IPS-18a (cell line): ENCODE data around the gene PDK4.
"Not testable (repeated sequence)": the region's sequence is repeated elsewhere in the genome, so short reads cannot be mapped to it uniquely, and the experiment has no call there.

Experiments
- H3K27ac ChIP-seq: one replicate; pipeline ENCODE4 v1.5.1; 2013; ENCODE audit warnings: low read length
- H3K27me3 ChIP-seq: one replicate; pipeline ENCODE4 v1.6.1; 2013; ENCODE audit warnings: mild to moderate bottlenecking, low read length; ENCODE audit not compliant: control insufficient read depth, insufficient read depth
- H3K36me3 ChIP-seq: one replicate; pipeline ENCODE4 v1.6.1; 2013; ENCODE audit warnings: low read depth, low read length; ENCODE audit not compliant: control insufficient read depth
- H3K4me1 ChIP-seq: one replicate; pipeline ENCODE4 v1.6.1; 2013; ENCODE audit warnings: low read depth, low read length; ENCODE audit not compliant: control insufficient read depth
- H3K4me3 ChIP-seq: one replicate; pipeline ENCODE4 v1.5.1; 2013; ENCODE audit warnings: low read length
- H3K9ac ChIP-seq: one replicate; pipeline ENCODE4 v1.6.1; 2013; ENCODE audit warnings: mild to moderate bottlenecking, low read length, moderate library complexity
- H3K9me3 ChIP-seq: one replicate; pipeline ENCODE4 v1.6.1; 2013; ENCODE audit warnings: low read depth, low read length; ENCODE audit not compliant: control insufficient read depth

The PDK4 gene

DNA sequence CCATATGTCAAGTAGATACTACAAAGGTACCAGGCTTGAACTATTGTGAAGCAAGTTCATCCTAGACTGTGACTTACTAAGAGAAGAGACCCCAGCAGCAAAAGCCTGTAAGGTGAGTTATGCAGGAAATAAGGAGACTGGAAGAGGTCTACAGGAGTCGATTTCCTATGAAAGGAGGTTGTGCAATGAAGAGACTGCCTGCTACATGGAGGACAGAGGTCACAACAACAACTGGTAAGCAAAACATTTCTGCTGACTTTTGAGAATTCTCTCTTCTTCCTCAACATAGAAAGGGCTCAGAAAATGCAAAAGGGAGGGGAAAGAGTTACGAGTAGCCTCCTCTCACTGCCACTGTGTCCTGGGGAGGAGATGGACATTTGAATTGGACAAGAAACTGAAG, 42.4 kb downstream of the PDK4 start:
- Histone ChIP-seq H3K9me3 (no peaks in the 10 kb centered on the region), H3K4me3 (no peak overlapping the region), H3K4me1 (no peaks in the 10 kb centered on the region), H3K27me3 (no peaks in the 10 kb centered on the region), H3K36me3 (no peaks in the 10 kb centered on the region), H3K27ac (no peak overlapping the region), H3K9ac (no peak overlapping the region)

DNA sequence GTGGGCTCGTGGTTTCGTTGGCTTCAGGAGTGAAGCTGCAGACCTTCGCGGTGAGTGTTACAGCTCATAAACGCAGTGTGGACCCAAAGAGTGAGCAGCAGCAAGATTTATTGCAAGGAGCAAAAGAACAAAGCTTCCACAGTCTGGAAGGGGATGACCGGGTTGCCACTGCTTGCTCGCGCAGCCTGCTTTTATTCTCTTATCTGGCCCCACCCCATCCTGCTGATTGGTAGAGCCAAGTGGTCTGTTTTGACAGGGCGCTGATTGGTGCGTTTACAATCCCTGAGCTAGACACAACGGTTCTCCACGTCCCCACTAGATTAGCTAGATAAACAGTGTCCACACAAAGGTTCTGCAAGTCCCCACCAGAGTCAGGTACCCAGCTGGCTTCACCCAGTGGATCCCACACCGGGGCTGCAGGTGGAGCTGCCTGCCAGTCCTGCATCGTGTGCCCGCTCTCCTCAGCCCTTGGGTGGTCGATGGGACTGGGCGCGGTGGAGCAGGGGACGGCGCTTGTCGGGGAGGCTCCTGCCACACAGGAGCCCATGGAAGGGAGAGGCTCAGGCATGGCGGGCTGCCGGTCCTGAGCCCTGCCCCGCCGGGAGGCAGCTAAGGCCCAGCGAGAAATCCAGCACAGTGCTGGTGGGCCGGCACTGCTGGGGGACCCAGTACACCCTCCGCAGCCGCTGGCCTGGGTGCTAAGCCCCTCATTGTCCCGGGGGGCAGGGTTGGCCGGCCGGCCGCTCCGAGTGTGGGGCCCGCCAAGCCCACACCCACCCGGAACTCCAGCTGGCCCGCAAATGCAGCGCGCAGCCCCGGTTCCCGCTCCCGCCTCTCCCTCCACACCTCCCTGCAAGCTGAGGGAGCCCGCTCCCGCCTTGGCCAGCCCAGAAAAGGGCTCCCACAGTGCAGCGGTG, 44.0 kb downstream of the PDK4 start:
- H3K36me3 ChIP-seq, H3K4me1 ChIP-seq, H3K27me3 ChIP-seq, H3K9ac ChIP-seq, H3K9me3 ChIP-seq, H3K4me3 ChIP-seq, H3K27ac ChIP-seq: not testable (repeated sequence)

DNA sequence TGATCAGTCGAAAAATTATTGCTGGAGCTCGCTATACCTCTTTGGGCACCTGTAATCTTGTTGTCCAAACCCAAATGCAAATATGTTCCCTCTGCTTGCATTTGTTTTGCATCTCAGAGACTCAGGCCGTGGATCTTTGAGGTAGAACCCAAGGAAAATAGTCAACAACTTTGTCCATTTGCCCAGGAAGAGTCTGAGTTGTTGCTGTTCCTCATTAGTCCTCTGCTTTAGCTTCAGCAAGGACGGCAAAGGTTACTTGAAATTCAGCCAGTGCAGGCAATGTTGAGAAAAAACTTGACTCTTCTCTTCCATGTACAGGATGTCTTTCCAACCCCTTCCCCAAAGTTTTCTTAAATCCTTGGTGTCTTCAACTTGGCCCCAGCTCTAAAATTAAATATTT, 45.8 kb downstream of the PDK4 start:
- H3K4me3 ChIP-seq = no peak overlapping the region
- no peak overlapping the region for H3K9ac ChIP-seq
- peaks cover 4% of the 10 kb centered on the region for H3K4me1 ChIP-seq
- H3K9me3 ChIP-seq = no peaks in the 10 kb centered on the region
- H3K27ac ChIP-seq = no peak overlapping the region
- H3K36me3 ChIP-seq = no peaks in the 10 kb centered on the region
- H3K27me3 ChIP-seq = no peaks in the 10 kb centered on the region

DNA sequence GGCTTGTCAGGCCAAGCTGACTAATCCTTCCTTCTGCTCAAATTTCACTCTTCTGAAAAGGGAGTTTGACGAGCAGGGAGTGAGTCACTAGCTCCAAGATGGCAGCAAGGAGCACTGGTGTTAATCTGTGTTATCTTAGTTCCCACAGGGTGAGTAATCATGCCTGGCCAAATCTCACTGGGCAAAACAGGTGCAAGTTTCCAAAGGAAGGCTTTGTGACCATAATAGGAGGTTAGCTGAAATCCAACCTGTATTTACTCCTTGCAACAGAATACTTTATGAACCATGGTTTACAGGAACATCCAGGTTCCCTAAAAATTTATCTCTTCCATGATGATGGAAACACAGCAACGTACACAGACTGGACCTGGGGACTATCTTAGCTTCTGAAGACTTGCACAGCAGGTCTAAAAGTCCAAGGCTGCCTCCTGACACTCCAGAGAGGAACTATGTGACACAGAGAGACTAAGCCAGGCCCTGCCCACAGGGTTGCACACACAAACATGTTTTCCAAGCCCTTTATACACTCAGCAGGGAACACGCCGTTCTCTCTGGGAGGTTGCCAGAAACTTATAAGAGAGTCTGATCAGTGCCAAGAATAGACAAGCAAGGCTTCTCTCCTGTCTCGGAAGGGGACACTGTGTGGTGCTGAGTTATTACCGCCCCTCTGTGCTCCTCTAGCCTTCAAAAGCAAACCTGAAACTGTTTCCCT, 46.3 kb downstream of the PDK4 start:
- Histone ChIP-seq H3K4me1 (peaks cover 7% of the 10 kb centered on the region), H3K27me3 (no peaks in the 10 kb centered on the region), H3K36me3 (no peaks in the 10 kb centered on the region), H3K9me3 (no peaks in the 10 kb centered on the region), H3K9ac (no peak overlapping the region), H3K4me3 (no peak overlapping the region), H3K27ac (no peak overlapping the region)

DNA sequence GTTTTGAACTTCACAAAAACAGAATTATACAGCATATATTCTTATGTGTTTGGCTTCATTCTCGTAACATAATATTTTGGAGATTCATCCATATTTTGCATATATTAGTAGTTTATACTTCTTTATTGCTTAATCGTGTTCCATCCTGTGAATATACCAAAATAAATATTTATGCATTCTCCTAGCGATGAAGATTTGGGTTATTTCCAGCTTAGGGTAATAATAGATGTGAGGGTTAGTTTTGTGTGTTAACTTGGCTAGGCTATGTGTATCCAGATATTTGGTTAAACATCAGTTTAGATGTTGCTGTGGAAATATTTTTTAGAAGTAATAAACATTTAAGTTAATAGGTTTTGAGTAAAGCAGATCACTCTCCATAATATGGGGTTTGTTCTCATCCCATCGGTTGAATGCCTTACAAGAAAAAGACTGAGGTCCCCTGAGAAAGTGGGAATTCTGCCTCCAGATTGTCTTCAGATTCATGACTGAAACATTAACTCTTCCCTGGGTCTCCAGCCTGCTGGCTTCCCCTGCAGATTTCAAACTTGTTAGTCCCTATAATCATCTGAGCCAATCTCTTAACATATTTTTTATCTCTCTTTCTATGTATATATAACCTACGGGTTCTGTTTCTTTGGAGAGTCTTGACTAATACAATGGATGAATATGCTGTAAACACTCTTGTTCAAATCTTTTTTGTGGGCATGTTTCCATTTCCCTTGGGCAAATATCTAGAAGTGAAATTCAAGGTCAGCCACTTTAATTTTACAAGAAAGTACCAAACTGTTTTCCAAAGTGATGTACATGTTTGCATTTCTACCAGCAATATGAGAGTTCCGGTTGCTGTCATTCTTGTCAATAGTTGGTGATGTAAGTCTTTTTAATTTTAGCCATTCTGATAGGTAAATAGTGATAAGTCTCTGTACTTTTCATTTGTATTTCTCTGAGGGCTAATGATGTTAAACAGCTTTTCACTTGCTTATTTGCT, 48.7 kb downstream of the PDK4 start:
- Histone ChIP-seq H3K9ac (no peak overlapping the region), H3K27me3 (no peaks in the 10 kb centered on the region), H3K36me3 (no peaks in the 10 kb centered on the region), H3K9me3 (no peaks in the 10 kb centered on the region), H3K4me3 (no peak overlapping the region), H3K4me1 (peaks cover 8% of the 10 kb centered on the region), H3K27ac (no peak overlapping the region)

DNA sequence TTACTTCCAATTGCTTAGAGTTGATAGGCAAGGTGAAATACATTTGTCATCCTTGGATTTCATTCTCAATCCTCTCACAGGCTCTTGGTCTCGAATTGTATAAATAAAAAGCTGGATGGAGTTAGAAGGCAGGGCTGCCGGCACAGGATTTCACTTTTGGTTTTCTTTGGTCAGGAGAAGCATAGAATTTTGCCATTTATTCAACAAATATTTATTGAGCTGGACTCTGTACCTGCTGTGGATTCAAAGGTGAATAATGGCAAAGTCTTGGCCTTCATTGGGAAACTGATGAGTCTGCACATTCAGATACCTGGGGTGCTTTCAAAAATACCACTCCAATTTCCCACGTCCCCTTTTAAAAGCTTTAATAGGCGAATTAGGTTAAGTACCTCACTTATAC, 49.7 kb downstream of the PDK4 start:
- Histone ChIP-seq H3K36me3 (no peaks in the 10 kb centered on the region), H3K4me1 (peaks cover 8% of the 10 kb centered on the region), H3K27ac (no peak overlapping the region), H3K4me3 (no peak overlapping the region), H3K9me3 (no peaks in the 10 kb centered on the region), H3K27me3 (no peaks in the 10 kb centered on the region), H3K9ac (no peak overlapping the region)

DNA sequence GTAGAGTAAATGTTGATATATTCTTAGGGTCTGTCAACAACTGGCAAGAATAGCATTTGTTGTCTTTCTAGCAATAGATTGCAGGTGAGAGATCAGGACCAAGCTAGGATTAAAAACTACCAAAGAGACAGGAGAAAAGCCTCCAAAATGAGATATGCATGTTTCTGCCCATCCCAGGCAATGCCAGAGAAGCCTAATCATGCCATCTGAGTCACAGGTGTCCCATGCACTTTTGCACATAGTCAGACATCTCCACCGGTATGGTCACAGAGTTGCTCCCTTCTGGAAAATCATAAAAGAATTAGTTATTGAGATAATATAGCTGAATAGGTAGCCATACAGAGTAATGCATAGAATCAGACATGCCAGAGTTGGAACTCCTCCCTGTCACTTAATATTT, 50.6 kb downstream of the PDK4 start:
- Histone ChIP-seq H3K9me3 (no peaks in the 10 kb centered on the region), H3K27ac (no peak overlapping the region), H3K4me3 (no peak overlapping the region), H3K4me1 (peaks cover 8% of the 10 kb centered on the region), H3K27me3 (no peaks in the 10 kb centered on the region), H3K9ac (no peak overlapping the region), H3K36me3 (no peaks in the 10 kb centered on the region)

DNA sequence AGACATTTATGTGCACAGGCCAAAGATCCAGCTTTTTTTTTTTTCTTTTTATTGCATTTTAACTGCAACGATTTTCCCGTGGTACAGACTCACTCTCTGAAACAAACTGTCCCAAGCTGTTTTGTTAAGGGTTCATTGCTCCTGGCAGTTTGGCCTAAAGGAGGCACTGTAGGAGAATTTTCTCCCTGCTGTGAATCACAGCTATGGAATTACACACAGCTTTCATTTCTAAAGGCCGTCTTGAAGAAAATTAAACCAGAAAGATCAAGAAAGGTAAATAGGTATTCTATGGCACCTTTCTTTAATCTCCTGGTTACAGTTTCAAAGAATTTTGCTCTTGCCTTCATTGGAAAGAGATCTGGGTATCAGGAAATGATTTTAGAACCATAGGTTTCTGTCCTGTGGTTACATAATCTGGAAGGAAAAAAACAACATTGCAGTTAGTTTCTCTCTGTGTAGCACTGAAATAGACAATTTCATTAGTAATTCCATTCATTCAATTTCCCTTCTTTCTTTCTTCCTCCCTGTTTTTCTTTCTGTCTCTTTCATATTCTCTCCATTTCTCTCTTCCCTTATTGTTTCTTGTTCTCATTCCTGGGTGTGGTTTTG, 51.2 kb downstream of the PDK4 start:
- Histone ChIP-seq H3K9ac (no peak overlapping the region), H3K36me3 (no peaks in the 10 kb centered on the region), H3K4me3 (no peak overlapping the region), H3K4me1 (peaks cover 8% of the 10 kb centered on the region), H3K9me3 (no peaks in the 10 kb centered on the region), H3K27me3 (no peaks in the 10 kb centered on the region), H3K27ac (no peak overlapping the region)

DNA sequence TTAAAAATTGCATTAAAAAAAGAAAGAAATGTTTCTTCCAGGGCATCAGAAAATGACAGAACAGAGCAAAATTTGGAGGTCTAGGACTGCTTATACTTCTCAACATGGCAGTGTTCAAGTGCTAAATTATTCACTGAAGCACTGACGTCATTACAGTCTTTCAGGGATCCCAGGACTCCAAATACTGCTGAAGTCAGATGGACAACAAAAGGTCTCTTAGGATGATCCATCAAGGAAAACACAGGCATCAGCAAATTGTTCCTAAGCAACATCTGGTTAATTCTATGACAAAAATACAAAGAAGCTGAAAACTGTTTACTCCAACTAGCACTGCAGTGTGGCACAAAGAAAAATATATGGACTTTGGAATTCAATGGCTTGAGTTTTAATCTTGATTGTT, 52.1 kb downstream of the PDK4 start:
- Histone ChIP-seq H3K4me1 (peaks cover 8% of the 10 kb centered on the region), H3K9ac (no peak overlapping the region), H3K9me3 (no peaks in the 10 kb centered on the region), H3K36me3 (no peaks in the 10 kb centered on the region), H3K4me3 (no peak overlapping the region), H3K27ac (no peak overlapping the region), H3K27me3 (no peaks in the 10 kb centered on the region)

DNA sequence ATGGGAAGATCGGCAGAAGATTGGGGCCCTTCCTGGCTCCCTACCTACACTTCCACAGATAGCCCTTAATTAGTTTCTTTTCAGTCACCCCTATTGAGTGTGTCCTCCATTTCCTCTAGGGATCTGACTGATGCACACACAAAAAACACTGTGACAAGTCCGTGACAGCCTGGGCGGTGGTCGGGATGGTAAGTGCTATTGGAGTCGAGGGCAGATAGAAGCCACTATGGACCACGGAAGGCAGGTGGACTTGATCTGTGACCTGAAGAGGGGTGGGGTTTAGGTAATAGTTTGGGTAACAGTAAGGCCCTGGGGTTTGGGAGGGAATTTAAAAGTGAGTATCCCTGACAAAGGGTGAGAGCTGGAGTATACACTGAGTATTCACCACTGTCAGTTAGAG, 53.0 kb downstream of the PDK4 start:
- Histone ChIP-seq H3K9me3 (no peaks in the 10 kb centered on the region), H3K27ac (no peak overlapping the region), H3K4me3 (no peak overlapping the region), H3K36me3 (no peaks in the 10 kb centered on the region), H3K27me3 (no peaks in the 10 kb centered on the region), H3K4me1 (peaks cover 8% of the 10 kb centered on the region), H3K9ac (no peak overlapping the region)

DNA sequence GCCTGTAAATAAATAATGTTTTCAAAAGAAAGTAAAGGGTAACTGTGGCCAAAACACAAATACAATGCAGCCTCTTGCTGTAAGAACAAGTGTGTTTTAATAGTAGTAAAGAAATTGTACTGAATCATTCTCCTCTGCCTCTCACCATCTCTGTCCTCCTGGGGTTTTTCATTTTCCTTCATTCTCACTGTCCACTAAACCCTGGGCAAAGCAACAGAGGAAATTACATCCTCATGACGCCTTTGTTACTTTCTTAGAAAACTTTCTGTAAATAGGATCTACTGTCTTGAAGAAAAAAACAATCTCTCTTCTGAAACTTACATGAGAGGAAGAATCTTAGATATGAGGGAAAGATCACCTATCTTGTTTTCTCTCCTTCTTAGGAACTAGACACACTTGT, 56.0 kb downstream of the PDK4 start:
- no peaks in the 10 kb centered on the region for H3K27me3 ChIP-seq
- H3K27ac ChIP-seq = no peak overlapping the region
- peaks cover 4% of the 10 kb centered on the region for H3K4me1 ChIP-seq
- H3K9me3 ChIP-seq = no peaks in the 10 kb centered on the region
- H3K4me3 ChIP-seq = no peak overlapping the region
- no peak overlapping the region for H3K9ac ChIP-seq
- H3K36me3 ChIP-seq = no peaks in the 10 kb centered on the region
